ENCODE results near the gene CCDC40. TPM values are rescaled to one million over a fixed set of nuclear protein-coding genes. Genes with fewer than 3 reads are reported as not detected.
A peak's percentile ranks its signal among the peaks of the same experiment; 100 is the strongest.

The CCDC40 gene
- total and polyA plus RNA-seq, 2 of the 13 experiments (the other 11 are each of a cell fraction or from before 2014, with no cell fraction given): 4.1 to 5.5 TPM

DNA sequence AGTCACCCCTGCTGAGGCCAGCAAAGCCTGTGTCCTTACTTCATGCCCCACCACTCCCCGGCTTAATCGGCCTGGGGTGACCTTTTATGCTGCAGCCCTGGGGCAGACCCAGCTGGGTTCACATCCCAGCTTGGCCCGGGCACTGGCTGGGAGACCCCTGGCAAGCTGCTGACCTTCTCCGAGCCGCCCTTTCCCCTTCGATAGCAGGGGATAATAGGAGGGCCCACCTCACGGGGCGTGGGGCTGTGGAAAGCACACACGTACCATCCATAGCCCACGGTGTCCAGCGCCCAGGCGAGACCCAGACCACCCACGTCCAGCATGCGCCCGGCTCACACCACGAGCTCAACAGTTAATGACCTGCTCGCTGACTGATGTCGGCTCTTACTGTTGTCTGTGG is 27.6 kb upstream of the CCDC40 start (continued):
- no peak for TF ChIP-seq JUNB (CRISPR knock-in tag; IDR thresholded peaks at IDR 0.05; ENCODE audit: borderline replicate concordance)
- TF ChIP-seq ZNF337 (CRISPR knock-in tag; IDR thresholded peaks at IDR 0.05; ENCODE audit: borderline replicate concordance, low read depth): no peak
- no peak for TF ChIP-seq KLF12 (CRISPR knock-in tag; IDR thresholded peaks at IDR 0.05; ENCODE audit: borderline replicate concordance)
- TF ChIP-seq SMARCE1 (IDR thresholded peaks at IDR 0.05; ENCODE audit: borderline replicate concordance): no peak
- no peak for TF ChIP-seq SOX13 (IDR thresholded peaks at IDR 0.05)
- TF ChIP-seq SOX13 (CRISPR knock-in tag; conservative IDR thresholded peaks at IDR 0.05 in 1 of 2, IDR thresholded peaks at IDR 0.05 in 1 of 2): no peak
- TF ChIP-seq, protein P1, sequence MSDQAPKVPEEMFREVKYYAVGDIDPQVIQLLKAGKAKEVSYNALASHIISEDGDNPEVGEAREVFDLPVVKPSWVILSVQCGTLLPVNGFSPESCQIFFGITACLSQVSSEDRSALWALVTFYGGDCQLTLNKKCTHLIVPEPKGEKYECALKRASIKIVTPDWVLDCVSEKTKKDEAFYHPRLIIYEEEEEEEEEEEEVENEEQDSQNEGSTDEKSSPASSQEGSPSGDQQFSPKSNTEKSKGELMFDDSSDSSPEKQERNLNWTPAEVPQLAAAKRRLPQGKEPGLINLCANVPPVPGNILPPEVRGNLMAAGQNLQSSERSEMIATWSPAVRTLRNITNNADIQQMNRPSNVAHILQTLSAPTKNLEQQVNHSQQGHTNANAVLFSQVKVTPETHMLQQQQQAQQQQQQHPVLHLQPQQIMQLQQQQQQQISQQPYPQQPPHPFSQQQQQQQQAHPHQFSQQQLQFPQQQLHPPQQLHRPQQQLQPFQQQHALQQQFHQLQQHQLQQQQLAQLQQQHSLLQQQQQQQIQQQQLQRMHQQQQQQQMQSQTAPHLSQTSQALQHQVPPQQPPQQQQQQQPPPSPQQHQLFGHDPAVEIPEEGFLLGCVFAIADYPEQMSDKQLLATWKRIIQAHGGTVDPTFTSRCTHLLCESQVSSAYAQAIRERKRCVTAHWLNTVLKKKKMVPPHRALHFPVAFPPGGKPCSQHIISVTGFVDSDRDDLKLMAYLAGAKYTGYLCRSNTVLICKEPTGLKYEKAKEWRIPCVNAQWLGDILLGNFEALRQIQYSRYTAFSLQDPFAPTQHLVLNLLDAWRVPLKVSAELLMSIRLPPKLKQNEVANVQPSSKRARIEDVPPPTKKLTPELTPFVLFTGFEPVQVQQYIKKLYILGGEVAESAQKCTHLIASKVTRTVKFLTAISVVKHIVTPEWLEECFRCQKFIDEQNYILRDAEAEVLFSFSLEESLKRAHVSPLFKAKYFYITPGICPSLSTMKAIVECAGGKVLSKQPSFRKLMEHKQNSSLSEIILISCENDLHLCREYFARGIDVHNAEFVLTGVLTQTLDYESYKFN (CRISPR knock-in tag; conservative IDR thresholded peaks at IDR 0.05): 0 out of 2 replicates have a peak, but pooled peaks have one; percentile 8
- TF ChIP-seq IRF2 (CRISPR knock-in tag; IDR thresholded peaks at IDR 0.05): no peak
- TF ChIP-seq MEF2D (CRISPR knock-in tag; IDR thresholded peaks at IDR 0.05): no peak
- no peak for TF ChIP-seq SAP130 (CRISPR knock-in tag; IDR thresholded peaks at IDR 0.05; ENCODE audit: low read depth)
- TF ChIP-seq ZFP90 (CRISPR knock-in tag; IDR thresholded peaks at IDR 0.05; ENCODE audit: borderline replicate concordance): no peak
- 0 out of 2 replicates have a peak, but pooled peaks have one; percentile 0 for TF ChIP-seq ZBTB38 (CRISPR knock-in tag; IDR thresholded peaks at IDR 0.05)
- TF ChIP-seq NR0B2 (CRISPR knock-in tag; IDR thresholded peaks at IDR 0.05): no peak; the same call in 1 of the 2 replicates
- no peak for TF ChIP-seq EP300 (IDR thresholded peaks at IDR 0.05; ENCODE audit: low read depth in 2 of 2, low read length in 2 of 2)
- TF ChIP-seq EP300 (CRISPR knock-in tag; IDR thresholded peaks at IDR 0.05; ENCODE audit: borderline replicate concordance): no peak
- no peak for TF ChIP-seq MED1 (CRISPR knock-in tag; IDR thresholded peaks at IDR 0.05)
- TF ChIP-seq ZC3H13 (CRISPR knock-in tag; IDR thresholded peaks at IDR 0.05): peak; percentile 1; the same call in 1 of the 2 replicates
- no peak for TF ChIP-seq NFYB (CRISPR knock-in tag; IDR thresholded peaks at IDR 0.05)
- no peak for TF ChIP-seq JUND (CRISPR knock-in tag; IDR thresholded peaks at IDR 0.05)
- TF ChIP-seq PAF1 (CRISPR knock-in tag; IDR thresholded peaks at IDR 0.05): no peak
- no peak for TF ChIP-seq ZNF282 (IDR thresholded peaks at IDR 0.05; ENCODE audit: partially characterized antibody)
- no peak for TF ChIP-seq ZBTB8A (CRISPR knock-in tag; IDR thresholded peaks at IDR 0.05; ENCODE audit: borderline replicate concordance, low read depth)
- TF ChIP-seq ZNF776 (CRISPR knock-in tag; IDR thresholded peaks at IDR 0.05): no peak
- TF ChIP-seq NFIB (CRISPR knock-in tag; IDR thresholded peaks at IDR 0.05; ENCODE audit: borderline replicate concordance): no peak
- 0 out of 2 replicates have a peak, but pooled peaks have one; percentile 2 for TF ChIP-seq NRL (CRISPR knock-in tag; IDR thresholded peaks at IDR 0.05; ENCODE audit: borderline replicate concordance)
- TF ChIP-seq EEA1 (CRISPR knock-in tag; IDR thresholded peaks at IDR 0.05; ENCODE audit: borderline replicate concordance): 0 out of 2 replicates have a peak, but pooled peaks have one; percentile 1
- TF ChIP-seq WIZ (CRISPR knock-in tag; IDR thresholded peaks at IDR 0.05): no peak
- TF ChIP-seq HNF4A (CRISPR knock-in tag; IDR thresholded peaks at IDR 0.05): no peak
- TF ChIP-seq ZNF274 (CRISPR knock-in tag; IDR thresholded peaks at IDR 0.05): peak; percentile 9; the same call in 1 of the 2 replicates
- 0 out of 2 replicates have a peak, but pooled peaks have one; percentile 6 for TF ChIP-seq ZNF782 (CRISPR knock-in tag; IDR thresholded peaks at IDR 0.05; ENCODE audit: borderline replicate concordance)
- no peak for TF ChIP-seq PHB2 (IDR thresholded peaks at IDR 0.05; ENCODE audit: partially characterized antibody)
